B cell (primary cell): ENCODE measurements around the gene VRK2.

Experiments
- CTCF ChIP-seq: fragments of 200-600 bp; IDR thresholded peaks from one replicate; pipeline ENCODE4 v1.8.0; 2022; ENCODE audit warnings: antibody characterized with exemption, mild to moderate bottlenecking
- EZH2 ChIP-seq: IDR thresholded peaks from 2 replicates; pipeline ENCODE4 v1.6.1; 2012; ENCODE audit warnings: borderline replicate concordance, low read depth, mild to moderate bottlenecking, moderate library complexity, low read length; ENCODE audit not compliant: insufficient read depth, poor library complexity, severe bottlenecking

DNA sequence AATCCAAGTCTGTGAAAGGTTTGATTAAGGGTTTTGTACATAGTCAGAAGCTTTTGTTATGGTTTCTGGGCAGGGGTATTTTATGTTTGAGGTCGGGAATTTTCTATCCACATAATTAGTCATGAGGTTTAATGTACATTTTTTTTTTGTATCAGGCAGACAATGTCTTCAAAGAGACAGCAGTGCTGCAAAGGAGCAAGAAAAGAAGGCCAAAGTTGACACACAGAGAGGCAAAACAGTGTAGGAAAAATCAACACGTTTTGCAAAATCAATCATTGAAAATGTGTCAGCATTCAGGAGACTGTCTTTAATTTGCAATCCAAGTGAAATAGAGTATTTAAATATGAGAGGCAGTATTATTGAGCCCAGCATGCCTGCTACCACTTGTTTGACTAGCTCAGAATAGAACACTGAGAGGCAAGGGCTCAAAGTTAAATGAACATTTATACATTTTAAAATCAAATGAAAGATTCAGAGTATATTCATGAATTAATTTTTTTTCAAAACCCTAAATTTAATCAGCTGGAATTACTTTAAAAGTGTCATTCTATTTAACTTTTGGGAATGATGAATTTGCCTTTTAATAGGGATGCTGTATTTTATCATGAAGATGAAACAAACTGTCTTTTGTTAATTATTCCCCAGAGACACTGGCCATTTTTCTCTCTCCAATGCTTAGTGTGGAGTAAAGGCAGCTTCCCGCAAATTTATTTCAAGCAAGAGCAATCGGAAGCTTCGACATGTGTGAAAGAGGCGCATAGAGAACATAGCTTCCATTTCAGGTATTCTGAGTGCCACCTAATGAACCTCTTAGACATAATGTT, 11.3 kb downstream of the VRK2 start:
- no peak for TF ChIP-seq EZH2
- no peak for TF ChIP-seq CTCF
